GM18508 (cell line): Measurements from ENCODE around the gene HIP1.
"Not testable (repeated sequence)": the region's sequence is repeated elsewhere in the genome, so short reads cannot be mapped to it uniquely, and the experiment has no call there.

ENCODE experiments used
- ATAC-seq: cut with Tn5 transposase; IDR thresholded peaks from one replicate; pipeline ENCODE4 v1.9.1; 2021; ENCODE audit warnings: moderate number of reproducible peaks; ENCODE audit not compliant: insufficient read depth, unreplicated experiment

The HIP1 gene

GRCh38 chr7:75647709-75648438, 90.9 kb downstream of the HIP1 start:
- ATAC-seq = no peak

- no peak for ATAC-seq
Observed at GRCh38 chr7:75646571-75647102, 92.1 kb downstream of the HIP1 start.

- ATAC-seq = no peak
Observed at GRCh38 chr7:75645570-75645969, 93.2 kb downstream of the HIP1 start.

DNA sequence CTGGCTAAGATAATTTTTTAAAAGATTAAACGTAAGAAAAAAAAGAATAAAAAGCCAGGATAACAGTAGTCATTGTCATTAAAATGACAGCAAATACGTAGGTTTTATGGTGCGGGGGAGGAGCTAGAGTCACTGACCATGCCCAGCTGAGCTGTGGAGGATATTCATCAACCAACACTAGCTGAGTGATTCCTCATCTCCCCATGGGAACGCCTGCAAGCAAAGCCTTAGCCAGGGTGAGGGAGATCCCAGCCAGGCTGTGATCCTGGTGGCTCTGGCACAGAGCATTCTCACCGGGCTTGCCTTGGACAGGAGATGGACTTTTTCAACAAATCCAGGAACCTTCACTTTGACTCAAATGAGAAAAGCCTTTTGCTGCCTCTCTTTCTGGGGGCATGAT, 94.2 kb downstream of the HIP1 start:
- no peak for ATAC-seq

GRCh38 chr7:75642810-75643486, 95.8 kb downstream of the HIP1 start:
- ATAC-seq = no peak

- ATAC-seq = no peak
Observed at GRCh38 chr7:75640201-75640600, 98.5 kb downstream of the HIP1 start.

DNA sequence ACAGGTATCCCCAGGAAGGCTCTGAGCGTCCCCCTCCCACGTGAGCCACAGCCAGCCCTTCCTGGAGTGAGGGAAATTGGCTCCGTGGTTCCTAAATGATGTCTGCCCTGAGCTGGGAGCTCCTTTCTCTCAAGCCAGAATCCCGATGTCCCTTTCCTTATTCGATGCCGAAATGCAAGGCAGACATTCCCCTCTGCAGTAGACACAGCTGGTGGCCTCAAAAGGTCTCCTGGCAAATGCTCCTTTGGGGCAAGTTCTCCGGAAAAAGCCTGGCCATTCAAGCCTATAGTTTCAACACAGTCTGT, 98.9 kb downstream of the HIP1 start:
- ATAC-seq = no peak

GRCh38 chr7:75639071-75639885, 99.5 kb downstream of the HIP1 start:
- no peak for ATAC-seq

- ATAC-seq = no peak
Observed at GRCh38 chr7:75638594-75639070, 100.1 kb downstream of the HIP1 start.

GRCh38 chr7:75637854-75638593, 100.7 kb downstream of the HIP1 start:
- ATAC-seq = no peak

GRCh38 chr7:75635036-75635435, 103.7 kb downstream of the HIP1 start:
- no peak for ATAC-seq

- not testable (repeated sequence) for ATAC-seq
Observed at GRCh38 chr7:75632587-75632986, 106.2 kb downstream of the HIP1 start.

GRCh38 chr7:75631711-75632110, 107.0 kb downstream of the HIP1 start:
- no peak for ATAC-seq

DNA sequence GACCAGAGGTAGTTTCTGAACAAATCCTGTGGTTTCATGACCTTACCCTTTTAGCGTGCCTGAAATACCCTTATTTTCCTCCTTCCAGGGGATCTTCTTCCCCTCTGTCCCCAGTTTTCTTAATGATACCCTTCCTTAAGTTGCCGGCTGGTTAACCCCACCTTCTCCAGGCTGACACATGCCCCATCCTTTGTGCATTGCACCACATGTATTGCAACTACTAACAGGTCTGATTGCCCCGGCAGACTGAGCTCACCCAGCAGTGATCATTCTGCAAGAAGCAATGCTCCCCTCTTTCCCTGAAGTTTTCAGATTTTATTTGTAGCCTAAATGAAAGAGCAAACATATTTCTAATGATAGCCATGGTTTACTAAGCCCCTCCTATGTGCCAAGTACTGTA, 108.2 kb downstream of the HIP1 start:
- ATAC-seq = no peak

DNA sequence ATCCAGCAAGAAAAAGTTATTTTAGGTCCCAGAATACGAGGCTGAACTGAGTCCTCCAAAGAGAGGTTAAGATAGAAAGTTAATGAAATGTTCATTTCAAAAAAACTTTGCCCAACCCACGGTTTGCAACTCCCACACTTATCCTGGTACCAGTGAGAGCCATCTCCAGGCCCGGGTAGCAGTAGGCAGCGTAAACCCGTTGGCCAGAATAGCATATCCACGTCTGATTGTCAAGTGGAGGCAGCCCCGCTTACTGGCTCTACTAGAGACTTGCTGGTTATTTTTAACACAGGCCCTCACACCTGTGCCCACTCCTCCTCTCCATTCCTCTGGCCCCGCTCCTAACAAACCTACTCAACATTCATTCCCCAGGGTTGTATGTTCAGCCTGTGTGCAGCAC, 109.7 kb downstream of the HIP1 start:
- no peak for ATAC-seq

DNA sequence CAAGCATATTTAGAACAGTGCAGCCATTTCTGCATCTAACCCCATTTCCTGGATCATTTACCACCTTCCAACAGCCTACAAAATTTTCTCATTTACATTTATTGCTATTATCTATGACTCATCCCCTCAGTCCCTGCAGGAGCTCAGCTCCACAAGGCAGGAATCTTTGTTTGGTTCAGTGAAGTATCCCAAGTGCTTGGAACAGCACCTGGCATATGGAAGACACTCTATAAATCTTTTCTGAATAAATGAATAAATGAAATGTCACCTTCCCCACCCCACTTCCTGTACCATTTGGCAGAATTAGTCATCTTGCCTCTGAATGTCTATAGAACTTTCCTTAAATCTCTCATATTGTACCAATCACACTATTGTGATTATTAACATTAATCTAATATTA, 110.7 kb downstream of the HIP1 start:
- no peak for ATAC-seq

DNA sequence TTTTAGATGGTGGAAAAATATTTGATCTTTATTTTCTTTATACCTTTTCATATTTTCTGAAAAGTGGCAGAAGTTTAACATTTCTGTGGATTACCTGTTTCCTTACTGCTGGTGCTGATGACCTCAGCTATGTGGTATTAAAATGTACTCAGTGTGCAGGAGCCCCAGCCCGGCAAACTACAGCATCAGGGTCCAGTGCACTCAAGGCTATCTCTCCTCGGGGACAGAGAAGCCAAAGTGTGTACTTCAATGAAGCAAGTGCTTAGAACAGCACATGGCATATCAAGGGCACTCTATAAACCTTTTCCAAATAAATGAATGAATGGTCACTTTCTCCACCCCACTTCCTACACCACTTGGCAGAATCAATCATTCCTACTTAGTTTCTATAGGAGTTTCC, 111.8 kb downstream of the HIP1 start:
- ATAC-seq = no peak

- no peak for ATAC-seq
Observed at GRCh38 chr7:75625868-75626267, 112.9 kb downstream of the HIP1 start.

DNA sequence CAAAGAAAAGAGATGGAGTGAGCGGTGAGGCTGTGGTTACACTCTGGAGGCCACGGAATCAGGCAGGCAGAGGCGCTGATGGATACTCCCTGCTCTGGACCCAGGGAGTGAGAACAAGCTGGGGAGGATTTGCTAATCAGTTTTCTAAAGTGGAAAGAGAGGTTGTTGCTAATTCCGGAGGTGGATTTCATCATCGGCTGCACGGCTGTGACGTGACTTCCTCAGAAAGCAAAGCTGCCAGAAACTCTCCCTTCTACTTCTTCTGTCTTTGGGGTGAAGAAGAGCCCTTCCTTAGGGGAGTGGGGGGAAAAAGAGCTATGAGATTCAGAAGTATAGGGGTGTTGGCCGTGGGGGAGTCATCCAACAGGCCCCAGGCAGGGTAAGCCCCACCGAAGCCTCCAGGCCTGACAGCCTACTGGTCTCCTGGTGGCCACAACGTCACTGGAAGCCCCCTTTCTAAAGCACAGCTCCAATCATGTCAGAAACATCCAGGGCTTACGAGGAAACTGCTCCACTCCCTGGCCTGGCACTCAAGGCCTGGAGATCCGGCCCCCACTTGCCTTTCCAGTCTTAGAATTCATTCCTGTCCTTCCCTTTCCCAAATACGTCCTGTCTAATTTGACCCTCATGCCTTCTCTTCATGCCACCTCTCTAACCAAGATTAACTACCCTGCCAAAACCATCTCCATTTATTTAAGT, 114.5 kb downstream of the HIP1 start:
- ATAC-seq = no peak
